Right lobe of liver (tissue), 4 donors: ENCODE measurements around the gene GLRA1.

Source experiments
- POLR2A ChIP-seq: fragments of 450-650 bp; IDR thresholded peaks from one replicate; pipeline ENCODE4 v1.6.1; 2017; ENCODE audit warnings: antibody characterized with exemption, mild to moderate bottlenecking
- TF ChIP-seq, protein P1 (sequence below), 4 donors: fragments of 200-600 bp in 3 of 4; fragments of 450-650 bp in 1 of 4; IDR thresholded peaks; one replicate each; pipeline versions ENCODE4 v1.5.1 to v1.8.0; 2016 to 2022; ENCODE audit warnings: antibody characterized with exemption in 4 of 4, mild to moderate bottlenecking in 2 of 4
- donor health status: DM: no; HTN: no; CAD: no.
- donor health status: DM: no; HTN: no; CAD: no.
- donor health status: DM: no; HTN: yes; CAD: no.

DNA sequence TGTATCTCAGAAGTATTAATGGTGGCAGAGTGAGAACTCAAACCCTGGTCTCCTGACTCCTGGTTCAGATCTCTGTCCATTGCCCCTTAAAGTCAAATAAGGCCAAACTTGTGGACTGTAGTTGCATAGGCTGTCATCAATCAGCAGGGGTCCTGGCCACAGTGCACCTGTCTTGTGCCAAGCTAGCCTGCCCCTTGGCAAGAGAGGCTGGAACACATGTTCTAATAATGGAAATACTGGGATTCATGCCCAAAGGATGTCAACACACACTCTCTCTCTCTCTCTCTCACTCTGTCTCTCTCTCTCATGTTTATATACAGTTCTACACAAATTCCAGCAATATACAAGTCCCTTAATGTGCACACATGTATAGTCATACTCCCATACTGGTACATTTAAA lies 44.3 kb downstream of the GLRA1 start:
- TF ChIP-seq, protein P1, sequence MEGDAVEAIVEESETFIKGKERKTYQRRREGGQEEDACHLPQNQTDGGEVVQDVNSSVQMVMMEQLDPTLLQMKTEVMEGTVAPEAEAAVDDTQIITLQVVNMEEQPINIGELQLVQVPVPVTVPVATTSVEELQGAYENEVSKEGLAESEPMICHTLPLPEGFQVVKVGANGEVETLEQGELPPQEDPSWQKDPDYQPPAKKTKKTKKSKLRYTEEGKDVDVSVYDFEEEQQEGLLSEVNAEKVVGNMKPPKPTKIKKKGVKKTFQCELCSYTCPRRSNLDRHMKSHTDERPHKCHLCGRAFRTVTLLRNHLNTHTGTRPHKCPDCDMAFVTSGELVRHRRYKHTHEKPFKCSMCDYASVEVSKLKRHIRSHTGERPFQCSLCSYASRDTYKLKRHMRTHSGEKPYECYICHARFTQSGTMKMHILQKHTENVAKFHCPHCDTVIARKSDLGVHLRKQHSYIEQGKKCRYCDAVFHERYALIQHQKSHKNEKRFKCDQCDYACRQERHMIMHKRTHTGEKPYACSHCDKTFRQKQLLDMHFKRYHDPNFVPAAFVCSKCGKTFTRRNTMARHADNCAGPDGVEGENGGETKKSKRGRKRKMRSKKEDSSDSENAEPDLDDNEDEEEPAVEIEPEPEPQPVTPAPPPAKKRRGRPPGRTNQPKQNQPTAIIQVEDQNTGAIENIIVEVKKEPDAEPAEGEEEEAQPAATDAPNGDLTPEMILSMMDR (IDR thresholded peaks at IDR 0.05) = no peak
- no peak for TF ChIP-seq POLR2A
